Endothelial cell of umbilical vein (primary cell): ENCODE data around the gene NMBR.

Experiments used
- EZH2 ChIP-seq: IDR thresholded peaks from 2 replicates; pipeline ENCODE4 v1.6.1; 2012; ENCODE audit warnings: borderline replicate concordance, low read depth, mild to moderate bottlenecking, moderate library complexity, low read length, inconsistent platforms; ENCODE audit not compliant: severe bottlenecking
- GATA2 ChIP-seq: IDR thresholded peaks from 2 replicates; pipeline ENCODE4 v1.7.0; 2011; ENCODE audit warnings: low read depth, mild to moderate bottlenecking, moderate library complexity, mixed read lengths, low read length; ENCODE audit not compliant: insufficient read length, insufficient read depth
- JUN ChIP-seq: IDR thresholded peaks from 2 replicates; pipeline ENCODE4 v1.6.1; 2011; ENCODE audit warnings: borderline replicate concordance, low read depth; ENCODE audit not compliant: insufficient read length, insufficient read depth
- POLR2A ChIP-seq: IDR thresholded peaks from 2 replicates; pipeline ENCODE4 v1.6.1; 2012; ENCODE audit warnings: low read depth, mild to moderate bottlenecking, control low read depth, low read length
- POLR2AphosphoS5 ChIP-seq: IDR thresholded peaks from 2 replicates; pipeline ENCODE4 v1.6.1; 2012; ENCODE audit warnings: low read depth, mild to moderate bottlenecking, control low read depth, low read length, moderate library complexity; ENCODE audit not compliant: insufficient read depth
- TF ChIP-seq, protein P1 (sequence below), 2 donors: IDR thresholded peaks; 1 replicate in 1 of 2; 2 replicates in 1 of 2; pipeline ENCODE4 v1.5.1; 2011; ENCODE audit warnings: low read length in 2 of 2, mild to moderate bottlenecking in 2 of 2, moderate library complexity in 2 of 2, control low read depth in 1 of 2, inconsistent platforms in 1 of 2, low read depth in 1 of 2; ENCODE audit not compliant: insufficient read depth in 1 of 2; ENCODE audit errors: extremely low read depth in 1 of 2
- TF ChIP-seq, protein P2 (sequence below): IDR thresholded peaks from 2 replicates; pipeline ENCODE4 v1.6.1; 2011; ENCODE audit not compliant: insufficient read depth, insufficient read length

DNA sequence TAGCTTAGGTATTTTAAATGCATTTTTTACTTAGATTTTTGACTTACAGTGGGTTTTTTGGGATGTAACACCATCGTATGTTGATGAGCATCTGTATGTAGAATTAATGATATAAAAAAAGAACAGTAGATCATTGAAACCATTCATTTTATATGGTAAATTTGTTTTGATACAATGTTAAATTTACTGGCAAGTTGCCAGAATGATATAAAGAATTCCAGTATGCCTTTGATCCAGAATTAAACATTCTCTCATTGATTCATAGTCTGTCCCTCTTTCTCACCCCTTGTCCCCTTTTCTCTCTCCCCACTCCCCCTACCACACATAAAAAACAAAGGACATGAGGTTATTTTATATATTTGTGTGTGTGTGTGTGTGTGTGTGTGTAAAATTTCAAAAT lies 45.4 kb upstream of the NMBR start:
- TF ChIP-seq, protein P1, sequence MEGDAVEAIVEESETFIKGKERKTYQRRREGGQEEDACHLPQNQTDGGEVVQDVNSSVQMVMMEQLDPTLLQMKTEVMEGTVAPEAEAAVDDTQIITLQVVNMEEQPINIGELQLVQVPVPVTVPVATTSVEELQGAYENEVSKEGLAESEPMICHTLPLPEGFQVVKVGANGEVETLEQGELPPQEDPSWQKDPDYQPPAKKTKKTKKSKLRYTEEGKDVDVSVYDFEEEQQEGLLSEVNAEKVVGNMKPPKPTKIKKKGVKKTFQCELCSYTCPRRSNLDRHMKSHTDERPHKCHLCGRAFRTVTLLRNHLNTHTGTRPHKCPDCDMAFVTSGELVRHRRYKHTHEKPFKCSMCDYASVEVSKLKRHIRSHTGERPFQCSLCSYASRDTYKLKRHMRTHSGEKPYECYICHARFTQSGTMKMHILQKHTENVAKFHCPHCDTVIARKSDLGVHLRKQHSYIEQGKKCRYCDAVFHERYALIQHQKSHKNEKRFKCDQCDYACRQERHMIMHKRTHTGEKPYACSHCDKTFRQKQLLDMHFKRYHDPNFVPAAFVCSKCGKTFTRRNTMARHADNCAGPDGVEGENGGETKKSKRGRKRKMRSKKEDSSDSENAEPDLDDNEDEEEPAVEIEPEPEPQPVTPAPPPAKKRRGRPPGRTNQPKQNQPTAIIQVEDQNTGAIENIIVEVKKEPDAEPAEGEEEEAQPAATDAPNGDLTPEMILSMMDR (IDR thresholded peaks at IDR 0.05; ENCODE audit: extremely low read depth in 1 of 2, insufficient read depth in 1 of 2, low read depth in 1 of 2, low read length in 2 of 2) = no peak
- TF ChIP-seq POLR2A = no peak
- TF ChIP-seq JUN = no peak
- TF ChIP-seq POLR2AphosphoS5 = no peak
- TF ChIP-seq EZH2 = no peak
- TF ChIP-seq, protein P2, sequence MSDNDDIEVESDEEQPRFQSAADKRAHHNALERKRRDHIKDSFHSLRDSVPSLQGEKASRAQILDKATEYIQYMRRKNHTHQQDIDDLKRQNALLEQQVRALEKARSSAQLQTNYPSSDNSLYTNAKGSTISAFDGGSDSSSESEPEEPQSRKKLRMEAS = no peak
- TF ChIP-seq GATA2 = no peak
